NCI-H526 (cell line): ENCODE measurements around the gene MGMT.

ENCODE experiments used
- DNase-seq, 2 experiments: peaks; one replicate each; lab custom pipeline; 2025; lab: John Stamatoyannopoulos, UW

MGMT gene

DNA sequence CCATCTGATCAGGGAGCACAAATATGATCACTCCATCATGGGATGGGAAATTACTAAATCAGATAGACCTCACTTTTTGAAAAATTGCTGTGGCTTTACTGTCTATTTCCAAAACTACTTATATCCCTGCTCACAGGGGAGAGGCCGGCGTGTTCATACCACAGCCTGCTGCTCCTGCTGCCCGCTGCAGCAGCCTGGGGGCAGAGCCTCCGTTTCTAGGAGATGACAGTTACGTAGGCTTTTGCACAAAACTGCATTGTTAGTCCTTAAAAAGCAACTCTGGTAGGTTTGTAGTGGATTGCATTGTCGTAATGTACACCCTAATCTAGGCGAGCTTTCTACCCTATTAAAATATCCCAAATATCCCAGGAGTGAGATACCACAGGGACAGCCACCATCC, 293.4 kb downstream of the MGMT start:
- DNase-seq = no peak

DNA sequence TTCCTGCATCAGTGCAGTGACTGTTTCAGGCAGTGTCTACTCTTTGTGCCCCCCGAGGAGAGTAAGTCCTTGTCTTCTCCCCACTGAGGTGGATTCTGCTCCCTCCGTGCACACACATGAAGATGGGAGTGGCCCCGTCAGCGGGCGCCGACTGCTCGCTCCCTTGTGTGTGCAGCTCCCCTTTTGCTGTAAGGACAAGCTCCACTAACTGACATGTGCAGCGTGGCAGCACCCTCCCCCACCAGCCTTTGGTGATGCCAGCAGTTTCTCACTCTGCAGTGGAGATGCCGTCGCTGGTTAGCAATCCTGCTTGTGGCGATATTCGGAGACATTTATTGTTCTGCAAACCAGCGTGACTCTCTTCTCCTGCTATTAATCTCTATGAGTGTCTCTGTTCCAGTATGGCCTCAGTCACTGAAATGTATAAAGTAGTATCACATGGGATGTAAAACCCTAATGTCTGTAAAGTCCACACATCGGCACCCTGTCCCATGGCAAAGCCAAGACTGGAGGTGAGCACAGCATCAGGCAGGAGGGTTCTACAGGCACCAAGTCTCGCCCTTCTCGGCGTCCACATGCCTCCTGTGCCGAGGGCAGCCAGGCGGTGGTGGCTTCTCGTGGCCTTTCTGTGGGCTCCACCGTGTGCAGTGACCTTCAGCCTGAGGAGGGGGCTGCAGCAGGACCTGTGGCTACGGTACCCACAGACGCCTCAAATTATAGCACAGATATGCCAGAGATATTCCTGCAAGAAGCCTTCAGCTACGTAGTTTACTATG, 294.3 kb downstream of the MGMT start:
- DNase-seq = no peak

DNA sequence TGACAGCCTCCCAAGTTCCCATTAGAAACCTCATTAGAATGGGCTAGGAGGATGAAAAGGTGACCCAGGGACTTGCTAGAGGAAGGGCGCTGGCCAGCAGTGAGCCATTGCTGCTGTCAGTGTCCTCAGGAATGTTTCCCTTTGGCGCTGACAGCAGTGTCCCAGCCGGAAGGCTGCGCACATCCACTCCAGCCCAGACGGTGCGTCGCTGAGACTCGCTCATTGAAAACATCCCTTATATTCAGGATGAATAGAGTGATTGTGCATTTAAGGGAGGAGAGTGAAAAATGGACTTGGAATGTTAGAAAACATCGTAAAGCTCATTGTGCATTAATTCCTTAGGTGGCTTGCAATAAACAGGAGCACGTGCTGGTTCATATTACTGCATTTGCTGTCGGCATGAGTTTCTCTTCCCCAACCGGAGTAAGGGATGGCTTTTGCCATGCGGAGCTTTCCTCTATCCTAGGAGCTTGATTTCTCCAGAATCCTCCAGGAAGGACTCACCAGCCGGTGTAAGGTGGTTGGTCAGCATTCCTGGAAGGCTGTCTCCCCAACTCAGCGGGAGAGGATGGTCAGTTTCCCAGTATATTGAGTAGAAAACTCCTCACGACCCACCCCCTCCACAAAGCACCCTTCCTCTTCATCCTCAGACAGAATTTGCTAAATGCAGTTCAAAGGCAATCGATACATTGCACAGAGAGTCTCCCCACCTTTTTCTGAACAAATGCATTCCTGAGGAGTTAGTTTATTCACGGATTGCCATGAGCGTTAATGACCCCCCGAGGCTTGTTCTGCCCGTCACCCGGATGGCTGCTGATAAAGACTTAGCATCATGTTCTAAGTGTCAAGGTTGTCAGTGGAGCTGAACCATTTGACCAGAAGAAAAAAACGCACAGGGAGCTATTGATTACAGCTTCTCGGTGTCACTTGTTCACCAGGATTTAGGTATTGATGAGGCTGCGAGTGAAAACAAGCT, 295.2 kb downstream of the MGMT start:
- no peak for DNase-seq

DNA sequence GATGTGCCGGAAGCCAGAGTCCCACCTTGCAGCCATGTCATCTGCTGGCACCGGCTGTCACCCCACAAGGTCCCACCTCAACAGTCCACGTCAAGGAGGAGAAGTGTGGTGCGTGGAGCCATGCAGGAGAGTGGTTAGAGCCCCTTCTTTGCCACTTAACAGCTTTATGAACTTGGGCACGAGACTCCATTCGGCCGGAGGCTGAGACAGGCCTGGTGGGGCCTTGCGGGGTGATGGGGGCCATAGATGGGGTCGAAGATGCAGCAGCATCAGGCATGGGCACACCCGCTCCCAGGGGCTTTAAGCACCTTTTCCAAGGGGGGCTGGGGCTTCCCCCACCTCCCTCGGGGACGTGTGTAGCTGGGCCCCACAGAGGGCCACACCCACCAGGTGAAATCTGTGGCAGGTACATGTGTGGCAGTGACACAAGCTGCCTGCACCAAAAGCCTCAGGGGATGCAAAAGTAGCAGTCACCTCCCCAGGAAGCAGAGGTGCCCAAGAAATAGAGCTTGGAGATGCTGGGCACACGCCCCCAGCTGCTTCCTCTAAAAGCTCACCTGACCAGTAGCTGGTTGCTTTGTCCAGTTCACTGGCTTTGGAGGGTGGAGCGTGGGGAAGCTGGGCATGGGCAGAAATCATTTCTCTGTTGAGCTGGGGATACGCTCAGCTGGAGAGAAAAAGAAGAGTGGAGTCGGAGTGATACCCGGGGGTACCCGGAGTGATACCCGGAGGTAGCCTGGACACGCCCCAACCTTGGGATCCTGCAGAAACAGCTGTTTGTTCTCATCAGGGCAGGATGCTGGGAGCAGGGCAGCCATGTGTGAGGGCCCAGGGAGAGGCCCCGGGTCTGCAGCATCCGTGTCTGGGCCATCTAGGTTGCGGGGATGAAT, 297.2 kb downstream of the MGMT start:
- no peak for DNase-seq

DNA sequence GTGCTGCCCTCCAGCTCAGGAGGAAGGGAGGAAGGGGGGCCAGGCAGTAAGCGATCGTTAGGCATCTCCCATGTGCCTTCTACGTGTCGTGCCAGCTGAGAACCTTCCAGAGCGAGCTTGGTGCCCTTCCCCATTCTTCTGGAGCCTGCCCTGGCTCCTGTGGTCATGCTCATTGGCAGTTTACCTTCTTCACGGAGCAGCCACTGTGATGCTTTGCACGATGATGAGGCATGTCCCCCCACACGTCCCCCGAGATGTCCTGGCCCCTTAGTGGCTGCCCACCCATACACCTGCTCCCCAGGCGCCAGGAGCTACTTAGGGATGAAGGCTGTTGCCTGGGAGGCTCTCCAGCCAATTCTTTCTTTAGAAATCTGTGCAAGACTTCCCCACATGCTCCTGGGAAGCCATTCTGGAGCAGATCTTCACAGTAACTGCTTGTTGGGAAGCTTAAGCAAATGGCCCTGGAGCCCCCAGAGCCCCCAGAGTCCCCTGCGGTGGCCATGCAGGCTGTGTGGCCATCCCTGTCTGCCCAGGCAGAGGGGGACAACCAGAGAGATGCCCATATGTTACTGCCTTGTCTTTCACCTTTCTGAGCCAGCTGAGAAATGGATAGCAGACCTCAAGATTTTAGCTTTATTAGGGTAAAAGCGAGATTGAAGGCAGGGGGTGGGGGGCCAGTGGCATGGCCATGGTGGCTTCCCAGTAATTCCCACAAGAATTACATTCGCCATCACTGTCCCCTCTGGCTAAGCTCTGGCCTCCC, 298.0 kb downstream of the MGMT start:
- DNase-seq = no peak

DNA sequence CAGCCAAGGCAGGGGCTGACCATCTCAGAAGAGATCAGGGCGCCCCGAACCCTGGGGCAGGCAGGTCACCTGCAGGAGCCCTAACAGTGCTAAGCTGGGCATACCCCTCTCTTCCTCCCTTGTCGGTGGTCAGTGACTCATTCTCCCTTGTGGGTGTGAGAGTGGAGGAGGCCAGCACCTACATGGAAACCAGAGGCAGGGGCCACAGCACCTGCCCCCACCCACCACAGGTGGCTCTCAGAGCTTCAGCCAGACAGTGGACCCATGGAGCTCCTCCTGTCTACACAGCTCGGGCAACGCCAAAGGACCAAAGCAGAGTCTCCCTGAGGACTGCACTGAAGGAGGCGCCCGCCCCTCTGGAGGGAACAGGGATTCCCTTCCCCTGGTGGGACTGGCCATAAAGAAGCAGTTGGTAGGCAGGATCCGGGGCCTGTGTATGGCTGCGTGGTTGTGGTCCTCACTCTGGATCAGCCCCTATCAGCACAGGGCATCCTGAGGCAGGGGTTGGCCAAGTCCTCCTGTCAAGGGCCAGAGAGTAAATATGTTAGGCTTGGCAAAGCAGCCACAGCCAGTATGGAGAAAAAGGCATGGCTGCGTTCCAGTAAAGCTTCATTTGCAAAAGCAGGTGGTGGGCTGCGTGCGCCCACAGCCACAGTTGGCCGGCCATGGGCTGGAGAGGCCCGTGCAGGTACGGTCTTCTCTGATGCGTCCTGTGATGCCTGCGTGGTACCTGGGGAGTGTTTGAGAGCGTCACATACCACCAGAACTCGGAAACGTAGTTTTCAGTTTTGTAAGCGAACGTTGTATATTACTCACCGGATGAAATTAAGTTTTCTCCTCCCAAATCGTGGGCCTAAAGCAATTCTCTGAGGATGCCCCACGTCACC, 298.9 kb downstream of the MGMT start:
- DNase-seq = no peak

DNA sequence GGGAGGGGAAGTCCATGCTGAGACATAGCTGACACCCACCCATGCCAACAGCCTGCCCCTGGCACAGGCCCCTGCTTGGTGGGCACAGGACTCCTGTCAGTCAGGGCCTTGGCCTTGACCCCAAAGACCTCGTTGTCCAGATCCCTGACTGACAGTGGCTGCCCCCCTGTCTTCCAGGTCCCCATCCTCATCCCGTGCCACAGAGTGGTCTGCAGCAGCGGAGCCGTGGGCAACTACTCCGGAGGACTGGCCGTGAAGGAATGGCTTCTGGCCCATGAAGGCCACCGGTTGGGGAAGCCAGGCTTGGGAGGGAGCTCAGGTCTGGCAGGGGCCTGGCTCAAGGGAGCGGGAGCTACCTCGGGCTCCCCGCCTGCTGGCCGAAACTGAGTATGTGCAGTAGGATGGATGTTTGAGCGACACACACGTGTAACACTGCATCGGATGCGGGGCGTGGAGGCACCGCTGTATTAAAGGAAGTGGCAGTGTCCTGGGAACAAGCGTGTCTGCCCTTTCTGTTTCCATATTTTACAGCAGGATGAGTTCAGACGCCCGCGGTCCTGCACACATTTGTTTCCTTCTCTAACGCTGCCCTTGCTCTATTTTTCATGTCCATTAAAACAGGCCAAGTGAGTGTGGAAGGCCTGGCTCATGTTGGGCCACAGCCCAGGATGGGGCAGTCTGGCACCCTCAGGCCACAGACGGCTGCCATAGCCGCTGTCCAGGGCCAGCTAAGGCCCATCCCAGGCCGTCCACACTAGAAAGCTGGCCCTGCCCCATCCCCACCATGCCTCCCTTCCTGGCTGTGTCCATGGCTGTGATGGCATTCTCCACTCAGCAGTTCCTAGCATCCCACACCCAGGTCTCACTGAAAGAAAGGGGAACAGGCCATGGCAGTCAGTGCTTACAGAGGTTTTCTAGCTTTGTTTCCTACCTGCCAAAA, 299.8 kb downstream of the MGMT start:
- no peak for DNase-seq

DNA sequence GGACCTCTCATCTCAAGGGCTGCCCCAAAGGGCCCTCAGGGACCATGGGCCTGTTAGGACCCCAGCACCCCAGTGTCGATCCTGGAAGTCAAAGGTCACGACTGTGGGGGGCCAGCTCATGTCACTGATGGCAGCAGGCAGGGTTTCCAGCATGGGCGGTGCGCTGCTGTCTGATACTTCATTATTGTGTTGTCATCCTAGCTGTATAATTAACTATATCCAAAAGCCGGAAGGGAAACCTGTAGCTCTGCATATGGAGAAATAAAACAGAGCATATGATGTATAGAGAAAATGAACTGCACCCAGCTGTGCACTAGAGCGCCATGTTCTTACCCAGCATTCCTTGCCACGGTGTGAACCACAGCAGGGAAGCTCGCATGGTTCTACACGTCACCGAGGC, 300.7 kb downstream of the MGMT start:
- DNase-seq = no peak

DNA sequence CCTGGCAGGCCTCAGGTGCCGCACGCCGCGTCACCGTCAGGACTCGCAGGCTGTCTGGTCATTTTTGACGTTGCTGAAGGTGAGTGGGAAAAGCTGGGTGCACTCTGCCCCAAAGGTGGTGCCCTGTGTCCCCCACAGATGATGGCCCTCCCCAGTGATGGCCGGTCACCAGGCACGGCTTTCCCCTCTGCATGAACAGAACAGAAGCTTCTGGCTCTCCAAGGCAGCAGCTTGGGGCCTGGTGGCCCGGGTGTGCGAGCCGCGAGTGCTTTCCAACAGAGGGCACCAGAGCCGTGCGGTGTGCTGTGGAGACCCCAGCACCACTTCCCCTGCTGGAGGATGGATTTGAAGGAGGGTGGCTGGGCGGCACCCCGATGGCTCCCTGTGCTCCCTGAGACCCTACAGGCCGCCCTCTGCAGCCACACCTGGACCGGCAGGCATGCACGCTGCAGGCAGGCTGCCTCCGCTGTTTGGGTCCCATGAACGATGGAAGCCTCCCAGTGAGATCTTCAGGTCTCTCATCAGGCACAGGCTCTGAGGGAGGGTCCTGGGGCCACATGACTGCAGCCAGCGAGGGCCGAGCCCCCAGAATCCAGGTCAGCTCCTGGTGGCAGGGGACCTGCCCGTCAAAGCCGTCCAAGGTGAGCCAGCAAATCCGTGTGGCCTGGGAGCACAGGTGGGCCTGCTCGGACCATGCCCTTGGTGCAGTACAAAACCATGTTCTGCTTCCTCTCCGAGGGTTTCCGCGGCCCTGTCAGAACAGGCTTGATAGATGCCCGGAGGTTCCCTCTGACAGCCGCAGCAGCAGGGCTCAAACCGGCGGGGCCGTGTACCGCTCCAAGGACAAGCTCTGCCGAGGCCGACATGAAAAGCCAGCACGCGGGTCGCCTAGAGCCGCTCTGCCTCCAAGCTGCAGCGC, 301.7 kb downstream of the MGMT start:
- DNase-seq = no peak

DNA sequence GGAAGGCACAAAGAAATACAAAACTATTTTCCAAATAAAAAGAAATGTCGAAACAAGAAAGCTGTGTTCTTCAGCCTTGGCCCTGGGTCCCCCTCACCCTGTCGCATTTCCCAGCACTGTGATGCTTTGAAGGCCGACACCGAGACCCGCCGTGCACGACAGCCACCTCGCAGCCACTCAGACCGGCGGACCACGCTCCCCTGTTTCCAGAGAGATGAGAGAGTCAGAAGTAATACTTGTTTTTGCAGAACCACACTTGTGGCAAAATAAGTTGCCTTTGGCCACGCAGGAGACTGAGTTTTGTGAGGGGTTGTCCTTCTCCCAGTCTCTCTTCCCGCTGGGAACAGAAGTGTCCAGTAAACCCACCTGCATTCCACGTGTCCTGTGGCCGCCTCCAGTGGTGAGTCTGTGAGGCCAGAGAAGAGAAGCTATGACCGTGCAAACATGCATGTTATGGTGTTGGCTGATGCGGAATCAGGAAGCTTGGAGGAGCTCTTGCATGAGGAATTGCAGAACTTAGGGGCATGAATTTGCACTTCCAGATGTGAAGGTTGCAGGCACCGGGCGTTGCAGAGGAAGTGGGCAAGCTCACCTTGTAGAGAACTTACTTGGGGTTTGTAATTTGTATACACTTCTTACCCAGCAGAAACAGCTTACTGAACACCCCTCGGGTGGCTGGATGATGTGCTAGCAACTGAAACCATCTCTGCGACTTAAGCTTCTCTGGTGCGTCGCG, 302.5 kb downstream of the MGMT start:
- DNase-seq = no peak

DNA sequence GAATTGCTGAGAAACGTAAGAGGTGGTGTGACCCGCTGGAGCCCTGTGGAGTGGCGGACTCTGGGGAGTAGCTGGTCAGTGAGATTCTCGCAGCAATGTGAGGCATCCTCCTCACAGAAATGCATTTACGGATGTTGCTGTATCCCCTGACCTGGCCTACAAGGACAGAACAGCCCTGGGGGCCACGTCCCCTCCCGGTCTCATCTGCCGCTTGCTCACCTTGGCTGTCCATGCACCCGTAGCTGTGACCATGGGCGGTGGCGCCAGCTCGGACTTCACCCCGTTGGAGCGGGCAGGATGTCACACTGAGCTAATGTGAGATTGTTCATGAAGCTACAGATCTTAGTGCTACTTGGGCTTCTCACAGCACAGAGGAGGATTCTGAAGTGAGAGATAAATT, 303.2 kb downstream of the MGMT start:
- no peak for DNase-seq

DNA sequence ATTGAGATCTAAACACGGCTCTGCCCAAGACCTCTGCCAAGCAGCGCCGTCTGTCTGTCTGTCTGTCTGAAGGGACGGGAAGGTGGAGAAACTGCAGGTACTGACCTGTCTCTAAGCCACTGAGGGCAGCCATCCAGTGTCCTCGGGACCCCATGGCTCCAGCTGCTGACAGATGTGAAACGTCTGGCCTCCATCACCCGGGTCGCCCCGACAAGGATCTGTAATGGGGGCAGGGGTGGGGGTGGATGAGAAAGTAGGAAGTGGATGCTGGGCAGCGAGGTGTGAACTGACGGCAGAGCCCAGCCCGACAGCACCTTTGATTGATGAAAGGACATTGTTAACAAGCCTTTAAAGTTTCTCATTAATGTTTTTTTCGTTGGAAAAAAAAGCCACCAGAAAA, 304.0 kb downstream of the MGMT start:
- no peak for DNase-seq

DNA sequence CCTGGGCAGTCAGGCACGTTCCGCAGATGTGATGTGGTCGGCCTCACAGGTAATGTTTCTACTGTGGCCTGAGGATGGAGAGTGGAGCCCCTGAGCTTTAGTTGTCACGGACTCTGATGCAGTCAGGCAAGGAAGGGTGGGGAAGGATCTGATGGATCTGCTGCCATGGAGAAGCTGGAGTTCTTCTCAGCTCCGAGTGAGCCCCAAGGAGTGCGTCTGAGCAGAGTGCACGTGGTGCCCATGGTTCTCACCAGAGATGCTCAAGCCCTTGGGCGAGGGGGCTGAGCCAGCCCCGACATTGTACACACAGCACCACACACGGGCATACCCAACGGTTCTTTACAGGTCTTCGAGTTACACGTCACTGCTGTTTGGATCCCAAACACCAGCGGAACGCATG, 304.5 kb downstream of the MGMT start:
- DNase-seq = no peak

DNA sequence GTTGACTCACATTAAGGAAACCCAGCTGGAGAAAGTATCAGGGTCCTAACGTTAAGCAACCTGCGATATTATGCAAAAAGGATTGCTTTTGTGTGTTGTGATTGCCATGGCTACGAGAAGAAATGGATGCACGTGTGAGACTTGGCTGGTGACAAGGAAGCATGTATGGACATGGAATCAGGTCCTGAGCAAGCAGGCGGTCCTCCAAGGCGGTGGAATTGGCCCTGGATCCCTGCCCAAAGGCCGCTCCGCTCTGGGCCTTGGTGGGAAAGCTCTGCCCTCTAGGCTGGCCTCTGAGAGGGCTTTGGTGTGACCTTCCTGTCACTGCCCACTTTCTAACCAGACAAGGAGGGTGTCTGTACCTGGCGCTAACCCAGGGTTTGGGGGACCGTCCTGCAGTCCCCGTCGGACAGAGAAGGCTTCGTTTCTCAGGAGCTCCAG, 305.0 kb downstream of the MGMT start:
- no peak for DNase-seq

DNA sequence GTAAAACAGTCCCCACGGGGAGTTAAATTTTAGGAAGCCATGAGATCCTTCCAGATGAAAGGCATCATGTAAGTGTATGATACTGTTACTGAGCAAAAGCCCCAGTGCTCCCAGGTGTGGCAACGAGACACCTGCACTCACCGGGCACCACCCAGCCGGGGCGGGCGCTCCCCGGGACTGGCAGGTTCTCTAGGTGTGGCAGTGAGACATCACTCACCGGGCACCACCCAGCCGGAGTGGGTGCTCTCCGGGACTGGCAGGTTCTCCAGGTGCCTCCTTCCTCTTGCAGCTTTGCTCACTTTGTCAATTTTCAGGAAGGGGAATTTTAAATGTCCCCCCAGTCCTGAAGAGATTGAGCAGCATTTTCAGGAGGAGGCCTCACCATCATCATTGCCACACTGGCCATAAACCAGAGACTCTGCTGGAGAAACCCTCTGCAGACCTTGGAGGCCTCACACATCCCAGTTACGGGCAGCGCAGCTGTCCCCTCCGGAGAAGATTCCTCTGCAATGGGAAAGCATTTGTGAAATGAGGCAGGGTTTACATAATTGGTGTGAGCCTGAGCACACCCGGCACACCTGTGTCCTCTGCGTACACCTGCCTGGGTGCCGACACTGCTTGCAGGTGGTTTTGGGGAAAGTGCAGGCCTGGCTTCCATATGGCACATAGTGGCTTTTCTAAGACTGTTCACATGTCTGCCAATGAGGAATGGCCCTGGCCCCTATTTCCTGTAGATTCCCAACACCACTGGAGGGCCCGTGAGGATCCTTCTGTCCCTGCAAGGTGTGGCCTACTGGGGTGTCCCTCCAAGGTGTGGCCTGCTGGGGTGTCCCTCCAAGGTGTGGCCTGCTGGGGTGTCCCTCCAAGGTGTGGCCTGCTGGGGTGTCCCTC, 305.7 kb downstream of the MGMT start:
- peak in 1 of 2 experiments; percentile 18 for DNase-seq

DNA sequence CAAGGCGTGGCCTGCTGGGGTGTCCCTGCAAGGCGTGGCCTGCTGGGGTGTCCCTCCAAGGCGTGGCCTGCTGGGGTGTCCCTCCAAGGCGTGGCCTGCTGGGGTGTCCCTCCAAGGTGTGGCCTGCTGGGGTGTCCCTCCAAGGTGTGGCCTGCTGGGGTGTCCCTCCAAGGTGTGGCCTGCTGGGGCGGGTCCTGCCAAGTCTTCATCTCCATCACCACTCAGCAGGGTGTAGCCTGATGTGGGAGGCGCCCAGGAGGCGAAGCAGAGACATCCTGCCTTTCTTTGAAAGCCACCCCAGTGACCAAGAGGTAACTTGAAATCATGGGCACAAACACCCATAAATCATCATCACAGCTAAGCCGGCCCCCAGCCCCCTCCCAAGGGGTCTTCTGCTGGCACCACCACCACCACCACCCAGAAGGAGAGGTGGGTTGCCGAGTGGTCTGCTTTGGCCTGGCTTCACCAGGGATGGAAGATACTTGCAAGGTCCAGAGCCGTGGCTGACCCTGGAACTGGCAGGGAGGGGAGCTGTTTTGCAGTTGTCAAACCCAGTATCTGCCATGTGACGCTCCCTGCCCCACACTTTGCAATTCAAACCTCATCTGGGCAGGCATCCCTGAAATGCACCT, 306.4 kb downstream of the MGMT start:
- no peak for DNase-seq
